K562 (cell line): Measurements from ENCODE around the gene HARS2. TPM values are rescaled to one million over a fixed set of nuclear protein-coding genes. Genes with fewer than 3 reads are reported as not detected.

Experiments used
- ATF3 ChIP-seq, 2 experiments: fragments of 450-650 bp in 1 of 2; sonication (generic) in 1 of 2; formaldehyde crosslinking in 1 of 2; IDR thresholded peaks in 1 of 2; conservative IDR thresholded peaks in 1 of 2; 2 replicates each; pipeline versions ENCODE4 v1.6.1 to v1.8.1; 2016 to 2023; ENCODE audit warnings: mild to moderate bottlenecking in 2 of 2, moderate library complexity in 2 of 2, inconsistent platforms in 1 of 2, missing genetic modification reagents in 1 of 2
- CREM ChIP-seq: IDR thresholded peaks from 2 replicates; pipeline ENCODE4 v1.6.1; 2014; ENCODE audit warnings: antibody characterized with exemption, low read depth
- GABPB2 ChIP-seq: fragments of 250-450 bp; sonication (Bioruptor Pico); conservative IDR thresholded peaks from 2 replicates; pipeline ENCODE4 v1.5.1; 2021; ENCODE audit warnings: mild to moderate bottlenecking
- GTF2F1 ChIP-seq: IDR thresholded peaks from 2 replicates; pipeline ENCODE4 v1.6.1; 2011; ENCODE audit warnings: low read depth, low read length, improper control_type of control experiment
- MAFK ChIP-seq: IDR thresholded peaks from 2 replicates; pipeline ENCODE4 v1.6.1; 2011; ENCODE audit warnings: low read length, improper control_type of control experiment
- POLR2AphosphoS2 ChIP-seq: IDR thresholded peaks from 2 replicates; pipeline ENCODE4 v1.6.1; 2012; ENCODE audit warnings: low read length, improper control_type of control experiment
- RREB1 ChIP-seq: fragments of 250-450 bp; sonication (Bioruptor Pico); IDR thresholded peaks from 2 replicates; pipeline ENCODE4 v1.4.0; 2020
- SRF ChIP-seq, 2 experiments: fragments of 250-450, 450-650 bp in 1 of 2; sonication (Bioruptor Pico) in 1 of 2; sonication (generic) in 1 of 2; formaldehyde crosslinking; IDR thresholded peaks; 2 replicates each; pipeline versions ENCODE4 v1.5.0 to v1.5.1; 2020 to 2022; ENCODE audit warnings: mild to moderate bottlenecking in 1 of 2, missing genetic modification reagents in 1 of 2
- TAF1 ChIP-seq: IDR thresholded peaks from 2 replicates; pipeline ENCODE4 v1.6.1; 2011; ENCODE audit warnings: mild to moderate bottlenecking, low read length, moderate library complexity; ENCODE audit not compliant: insufficient read depth, control insufficient read depth, severe bottlenecking; ENCODE audit errors: extremely low read depth
- ZNF280A ChIP-seq: fragments of 450-650 bp; IDR thresholded peaks from 2 replicates; pipeline ENCODE4 v1.6.1; 2018; ENCODE audit warnings: mild to moderate bottlenecking, low read depth; ENCODE audit not compliant: partially characterized antibody
- polyA plus RNA-seq, 8 experiments: library from polyadenylated mRNA; depleted of rRNA in 4 of 8; stranded (reverse) in 5 of 8; unstranded in 3 of 8; fragments of >200 nt; fragmentation: Nextera tagmentation in 2 of 8; fragmentation: Illumina TruSeq in 1 of 8; extraction: Ambion mirVana in 2 of 8; extraction: Trizol in 1 of 8; gene quantifications; 2 replicates each; pipeline versions ENCODE4 v1.2.1 to v1.2.3, GENCODE V29; 2011 to 2014; ENCODE audit warnings: inconsistent platforms in 1 of 8, missing spikeins in 1 of 8
- total RNA-seq, 7 experiments: library from RNA; depleted of rRNA in 6 of 7; stranded (reverse); fragments of >200 nt in 6 of 7; fragmentation: Illumina TruSeq in 2 of 7; extraction: Trizol in 2 of 7; gene quantifications; 2 replicates each; pipeline versions ENCODE4 v1.2.1 to v1.2.3, GENCODE V29; 2011 to 2021; ENCODE audit warnings: low replicate concordance in 1 of 7

The HARS2 gene
- total and polyA plus RNA-seq, 9 of the 15 experiments (the other 6 are each of a cell fraction or from before 2014, with no cell fraction given) = 8.5 to 41.6 (median 27.1) TPM

GRCh38 chr5:140674211-140674610, 17.0 kb upstream of the HARS2 start (continued):
- TF ChIP-seq RREB1 (CRISPR knock-in tag) (no peak), SRF (CRISPR knock-in tag; IDR thresholded peaks at IDR 0.05) (no peak), POLR2AphosphoS2 (peak; percentile 24; the same call in 1 of the 2 replicates), CREM (no peak), TAF1 (no peak), GTF2F1 (no peak), ZNF280A (no peak), ATF3 (IDR thresholded peaks at IDR 0.05) (no peak), ATF3 (CRISPR knock-in tag; conservative IDR thresholded peaks at IDR 0.05) (no peak), MAFK (no peak), GABPB2 (CRISPR knock-in tag) (no peak)
